GM12878 (cell line): ENCODE measurements around the gene CXCL1. TPM values are rescaled to one million over a fixed set of nuclear protein-coding genes. Genes with fewer than 3 reads are reported as not detected.

Experiments used
- ATAC-seq: fragments of 200-7000 bp; cut with Tn5 transposase; 3 replicates; pipeline ENCODE4 v1.9.1; 2020; ENCODE audit warnings: mild to moderate bottlenecking, moderate library complexity
- BruUV-seq: library from RNA; stranded (reverse); fragments of 400-500 nt; replicated peaks from 2 replicates; lab custom pipeline; 2021; lab: Mats Ljungman, UMichigan
- CTCF ChIA-PET: fragments of 300-600 bp; sonication (Branson Sonifier 250); formaldehyde crosslinking; extraction: SDS; loops from one replicate; lab custom pipeline; 2021; ENCODE audit warnings: inconsistent platforms; lab: Yijun Ruan, JAX
- POLR2A ChIA-PET: fragments of 350-600 bp; formaldehyde crosslinking; extraction: SDS; loops from one replicate; lab custom pipeline; 2021; ENCODE audit warnings: inconsistent platforms; lab: Charles Lee
- RAD21 ChIA-PET: fragments of 300-600 bp; sonication (Branson Sonifier 250); formaldehyde crosslinking; loops from one replicate; lab custom pipeline; 2023; ENCODE audit warnings: antibody characterized with exemption; ENCODE audit not compliant: unreplicated experiment; lab: Charles Lee
- SMC1A ChIA-PET: fragments of 300-600 bp; sonication (Branson Sonifier 250); formaldehyde crosslinking; loops from one replicate; lab custom pipeline; 2023; ENCODE audit not compliant: unreplicated experiment, uncharacterized antibody; lab: Charles Lee
- DNase-seq: peaks from one replicate; pipeline ENCODE4 v3.0.0-alpha.2; 2011; ENCODE audit warnings: low read depth, low spot score
- FAIRE-seq: peaks from 3 replicates; lab custom pipeline; 2011; peaks lifted over from hg19 to GRCh38; lab: Jason Lieb, UNC
- H2AFZ ChIP-seq: 2 replicates; pipeline ENCODE4 v1.6.0; 2011; ENCODE audit warnings: low read depth, low read length, control low read depth; ENCODE audit not compliant: control insufficient read depth
- H3K27ac ChIP-seq: 2 replicates; pipeline ENCODE4 v1.5.1; 2011; ENCODE audit warnings: control low read depth; ENCODE audit not compliant: control insufficient read depth, insufficient read depth
- H3K27me3 ChIP-seq, 2 experiments: replicated peaks in 1 of 2; 2 replicates each; pipeline versions ENCODE4 v1.6.0 to v1.6.1; 2011; ENCODE audit warnings: low read length in 1 of 2; ENCODE audit not compliant: control insufficient read depth in 2 of 2, insufficient read depth in 2 of 2
- H3K36me3 ChIP-seq, 2 experiments: 2 replicates each; pipeline ENCODE4 v1.5.1; 2011; ENCODE audit warnings: low read length in 1 of 2; ENCODE audit not compliant: control insufficient read depth in 2 of 2, insufficient read depth in 2 of 2
- H3K4me1 ChIP-seq: 2 replicates; pipeline ENCODE4 v1.6.1; 2011; ENCODE audit warnings: mild to moderate bottlenecking, low read length, moderate library complexity, mixed read lengths; ENCODE audit not compliant: control insufficient read depth, insufficient read depth
- H3K4me2 ChIP-seq: 2 replicates; pipeline ENCODE4 v1.6.0; 2011; ENCODE audit warnings: control low read depth; ENCODE audit not compliant: control insufficient read depth, insufficient read depth
- H3K4me3 ChIP-seq: fragments of 200-600 bp; sonication (generic); 2 replicates; pipeline ENCODE4 v1.5.1; 2016
- H3K79me2 ChIP-seq: 2 replicates; pipeline ENCODE4 v1.6.0; 2011; ENCODE audit warnings: low read length; ENCODE audit not compliant: control insufficient read depth, insufficient read depth
- H3K9ac ChIP-seq: 2 replicates; pipeline ENCODE4 v1.8.0; 2011; ENCODE audit warnings: low read length, control low read depth, mixed read lengths; ENCODE audit not compliant: control insufficient read depth, insufficient read depth
- H3K9me3 ChIP-seq: replicated peaks from 3 replicates; pipeline ENCODE4 v1.5.1; 2011; ENCODE audit warnings: mild to moderate bottlenecking, low read length; ENCODE audit not compliant: control insufficient read depth, insufficient read depth
- H4K20me1 ChIP-seq: 2 replicates; pipeline ENCODE4 v1.6.0; 2011; ENCODE audit not compliant: control insufficient read depth, insufficient read depth
- BRCA1 ChIP-seq: IDR thresholded peaks from 2 replicates; pipeline ENCODE4 v1.6.1; 2011; ENCODE audit warnings: low read depth, low read length, improper control_type of control experiment
- GABPA ChIP-seq: IDR thresholded peaks from 2 replicates; pipeline ENCODE4 v1.6.1; 2014; ENCODE audit warnings: antibody characterized with exemption, low read depth, mild to moderate bottlenecking, inconsistent platforms
- HCFC1 ChIP-seq: fragments of 150-350 bp; IDR thresholded peaks from 2 replicates; pipeline ENCODE4 v1.6.1; 2014; ENCODE audit warnings: low read length
- IKZF1 ChIP-seq: fragments of 450-650 bp; conservative IDR thresholded peaks from 2 replicates; pipeline ENCODE4 v1.6.1; 2017; ENCODE audit warnings: antibody characterized with exemption, mild to moderate bottlenecking
- MTA3 ChIP-seq: IDR thresholded peaks from 2 replicates; pipeline ENCODE4 v1.6.1; 2012; ENCODE audit warnings: low read length, inconsistent platforms, borderline replicate concordance
- PML ChIP-seq: IDR thresholded peaks from 2 replicates; pipeline ENCODE4 v1.6.1; 2012; ENCODE audit warnings: low read length, inconsistent platforms
- RELA ChIP-seq: fragments of 450-650 bp; IDR thresholded peaks from 2 replicates; pipeline ENCODE4 v1.8.0; 2014; ENCODE audit warnings: borderline replicate concordance; ENCODE audit not compliant: partially characterized antibody
- SP1 ChIP-seq: IDR thresholded peaks from one replicate; pipeline ENCODE4 v1.6.1; 2011; ENCODE audit warnings: low read depth, low read length
- SUPT20H ChIP-seq: IDR thresholded peaks from 2 replicates; pipeline ENCODE4 v1.6.1; 2011; ENCODE audit warnings: low read depth, mild to moderate bottlenecking, low read length, moderate library complexity, borderline replicate concordance; ENCODE audit not compliant: control insufficient read depth
- WRNIP1 ChIP-seq: IDR thresholded peaks from 2 replicates; pipeline ENCODE4 v1.6.1; 2011; ENCODE audit warnings: low read depth, low read length, improper control_type of control experiment, borderline replicate concordance
- ZNF274 ChIP-seq: IDR thresholded peaks from one replicate; pipeline ENCODE4 v1.8.0; 2011; ENCODE audit not compliant: insufficient read length, insufficient read depth
- WGBS: methylation state at CpG from one replicate; pipeline ENCODE4 v1.1.6; 2016; ENCODE audit warnings: low lambda C conversion rate; ENCODE audit not compliant: insufficient replicate concordance, insufficient coverage; ENCODE audit errors: missing lambda C conversion rate; 5-methylcytosine and 5-hydroxymethylcytosine counted together
- in situ Hi-C: fragments of 300-500 bp; cut with MboI; formaldehyde crosslinking; loops from 9 replicates; pipeline ENCODE4 v1.14.3; 2018; ENCODE audit warnings: mixed read lengths
- intact Hi-C: fragments of 100-400 bp; cut with micrococcal nuclease; formaldehyde crosslinking; loops from one replicate; pipeline ENCODE4 v1.14.2; 2022; ENCODE audit not compliant: unreplicated experiment
- polyA plus RNA-seq, 11 experiments: library from polyadenylated mRNA; depleted of rRNA in 4 of 11; unstranded in 6 of 11; stranded (reverse) in 5 of 11; fragments of >200 nt; fragmentation: Nextera tagmentation in 4 of 11; fragmentation: Illumina TruSeq in 1 of 11; extraction: Ambion mirVana in 4 of 11; extraction: Trizol in 1 of 11; gene quantifications; 1 replicate in 1 of 11; 2 replicates in 10 of 11; pipeline versions ENCODE4 v1.2.1 to v1.2.3, GENCODE V29; 2011 to 2016; ENCODE audit warnings: inconsistent platforms in 2 of 11, missing spikeins in 2 of 11, low read depth in 1 of 11
- total RNA-seq, 4 experiments: library from RNA; depleted of rRNA in 3 of 4; stranded (reverse); fragments of >200 nt in 3 of 4; fragmentation: Illumina TruSeq in 1 of 4; extraction: Trizol in 1 of 4; gene quantifications; 2 replicates each; pipeline versions ENCODE4 v1.2.1 to v1.2.3, GENCODE V29; 2013 to 2021
- TF ChIP-seq, protein P1 (sequence below): IDR thresholded peaks from 2 replicates; pipeline ENCODE4 v1.6.1; 2011; ENCODE audit warnings: mild to moderate bottlenecking, low read depth, low read length, moderate library complexity; ENCODE audit not compliant: insufficient replicate concordance

The CXCL1 gene
- total and polyA plus RNA-seq, 10 of the 15 experiments (the other 5 are each of a cell fraction or from before 2014, with no cell fraction given), result not detected

GRCh38 chr4:73864961-73865360 lies 4.2 kb upstream of the CXCL1 start:
- ATAC-seq, result no peak
- in situ Hi-C loops, result no loop called here
- H3K27me3 ChIP-seq, result peaks cover 0 to 8% of the 10 kb centered on the region in 2 experiments; a peak in 1 of 4 replicates
- H3K4me2 ChIP-seq, result no peak overlapping the region
- ChIA-PET POLR2A (no interaction called here), RAD21 (interaction anchor here (0.7 to 2.0 kb wide), 12 partner anchors 129 to 270 kb away, joined by 3 to 17 read pairs (median 3); no protein-coding TSS in a partner anchor)
- no peaks in the 10 kb centered on the region for H3K9me3 ChIP-seq
- no peaks in the 10 kb centered on the region for H4K20me1 ChIP-seq
- TF ChIP-seq IKZF1 (no peak), MTA3 (no peak), SUPT20H (no peak), SP1 (no peak), GABPA (no peak), RELA (no peak), BRCA1 (no peak), HCFC1 (no peak), WRNIP1 (no peak), PML (no peak), ZNF274 (no peak)
- TF ChIP-seq, protein P1, sequence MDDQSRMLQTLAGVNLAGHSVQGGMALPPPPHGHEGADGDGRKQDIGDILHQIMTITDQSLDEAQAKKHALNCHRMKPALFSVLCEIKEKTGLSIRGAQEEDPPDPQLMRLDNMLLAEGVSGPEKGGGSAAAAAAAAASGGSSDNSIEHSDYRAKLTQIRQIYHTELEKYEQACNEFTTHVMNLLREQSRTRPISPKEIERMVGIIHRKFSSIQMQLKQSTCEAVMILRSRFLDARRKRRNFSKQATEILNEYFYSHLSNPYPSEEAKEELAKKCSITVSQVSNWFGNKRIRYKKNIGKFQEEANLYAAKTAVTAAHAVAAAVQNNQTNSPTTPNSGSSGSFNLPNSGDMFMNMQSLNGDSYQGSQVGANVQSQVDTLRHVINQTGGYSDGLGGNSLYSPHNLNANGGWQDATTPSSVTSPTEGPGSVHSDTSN, result no peak
- TF ChIP-seq, all 136 proteins: peak for 0
- no TSS peak for BruUV-seq
- Histone ChIP-seq H3K9ac (no peak overlapping the region), H3K4me1 (no peaks in the 10 kb centered on the region), H3K79me2 (no peaks in the 10 kb centered on the region), H2AFZ (no peak overlapping the region), H3K36me3 (no peaks in the 10 kb centered on the region), H3K27ac (no peak overlapping the region), H3K4me3 (no peak overlapping the region)
- DNase-seq (no peak), FAIRE-seq (no peak)
- WGBS, result 46% methylated on average over 8 of the region's 8 CpGs
- intact Hi-C loops, result loop anchor here (1.0 to 10.0 kb wide), 4 partner anchors 136 to 290 kb away; no protein-coding TSS in a partner anchor
- ChIA-PET SMC1A (interaction anchor here (0.7 to 1.6 kb wide), 10 partner anchors 9 to 289 kb away, joined by 3 to 18 read pairs (median 4); no protein-coding TSS in a partner anchor), CTCF (interaction anchor here (0.6 to 4.8 kb wide), 25 partner anchors 17 to 292 kb away, joined by 3 to 71 read pairs (median 4); no protein-coding TSS in a partner anchor)
